ENCODE results near the gene MICAL2.

DNA sequence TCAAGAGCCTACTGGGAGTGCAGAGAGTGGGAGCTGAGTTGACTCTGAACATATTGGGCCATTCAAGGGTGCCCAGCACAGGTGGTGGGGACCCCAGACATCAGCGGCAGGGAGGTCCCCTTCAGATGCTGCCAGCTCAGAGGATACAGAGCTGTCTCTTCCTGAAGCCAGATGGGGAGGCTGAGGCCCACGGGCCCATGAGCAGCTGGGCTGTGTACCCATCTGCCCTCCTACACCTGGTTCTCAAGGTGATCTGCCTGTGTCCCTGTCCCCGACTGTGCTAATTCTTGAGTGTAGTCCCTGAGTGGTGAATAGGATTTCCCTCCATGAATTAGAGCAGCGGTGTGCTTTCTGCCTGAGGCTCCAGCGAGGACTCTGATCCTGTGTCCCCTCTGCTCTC is 76.3 kb downstream of the MICAL2 start:
- TF ChIP-seq, protein P1, sequence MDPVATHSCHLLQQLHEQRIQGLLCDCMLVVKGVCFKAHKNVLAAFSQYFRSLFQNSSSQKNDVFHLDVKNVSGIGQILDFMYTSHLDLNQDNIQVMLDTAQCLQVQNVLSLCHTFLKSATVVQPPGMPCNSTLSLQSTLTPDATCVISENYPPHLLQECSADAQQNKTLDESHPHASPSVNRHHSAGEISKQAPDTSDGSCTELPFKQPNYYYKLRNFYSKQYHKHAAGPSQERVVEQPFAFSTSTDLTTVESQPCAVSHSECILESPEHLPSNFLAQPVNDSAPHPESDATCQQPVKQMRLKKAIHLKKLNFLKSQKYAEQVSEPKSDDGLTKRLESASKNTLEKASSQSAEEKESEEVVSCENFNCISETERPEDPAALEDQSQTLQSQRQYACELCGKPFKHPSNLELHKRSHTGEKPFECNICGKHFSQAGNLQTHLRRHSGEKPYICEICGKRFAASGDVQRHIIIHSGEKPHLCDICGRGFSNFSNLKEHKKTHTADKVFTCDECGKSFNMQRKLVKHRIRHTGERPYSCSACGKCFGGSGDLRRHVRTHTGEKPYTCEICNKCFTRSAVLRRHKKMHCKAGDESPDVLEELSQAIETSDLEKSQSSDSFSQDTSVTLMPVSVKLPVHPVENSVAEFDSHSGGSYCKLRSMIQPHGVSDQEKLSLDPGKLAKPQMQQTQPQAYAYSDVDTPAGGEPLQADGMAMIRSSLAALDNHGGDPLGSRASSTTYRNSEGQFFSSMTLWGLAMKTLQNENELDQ (tag by site-specific recombination; IDR thresholded peaks at IDR 0.05; ENCODE audit: low read depth) = no peak
- no peak for TF ChIP-seq ZNF114 (tag by site-specific recombination; IDR thresholded peaks at IDR 0.05)
- no peak for TF ChIP-seq ZNF274 (IDR thresholded peaks at IDR 0.05; ENCODE audit: low read length)
- TF ChIP-seq ZNF274 (tag by site-specific recombination; IDR thresholded peaks at IDR 0.05; ENCODE audit: borderline replicate concordance) = no peak
- TF ChIP-seq ZNF624 (tag by site-specific recombination; IDR thresholded peaks at IDR 0.05) = no peak
- no peak for TF ChIP-seq ZNF792 (tag by site-specific recombination; IDR thresholded peaks at IDR 0.05)
- no peak for TF ChIP-seq CTCF (tag by site-specific recombination; IDR thresholded peaks at IDR 0.05)
- no peak for TF ChIP-seq ZNF23 (tag by site-specific recombination; IDR thresholded peaks at IDR 0.05; ENCODE audit: borderline replicate concordance)
- TF ChIP-seq, protein P2, sequence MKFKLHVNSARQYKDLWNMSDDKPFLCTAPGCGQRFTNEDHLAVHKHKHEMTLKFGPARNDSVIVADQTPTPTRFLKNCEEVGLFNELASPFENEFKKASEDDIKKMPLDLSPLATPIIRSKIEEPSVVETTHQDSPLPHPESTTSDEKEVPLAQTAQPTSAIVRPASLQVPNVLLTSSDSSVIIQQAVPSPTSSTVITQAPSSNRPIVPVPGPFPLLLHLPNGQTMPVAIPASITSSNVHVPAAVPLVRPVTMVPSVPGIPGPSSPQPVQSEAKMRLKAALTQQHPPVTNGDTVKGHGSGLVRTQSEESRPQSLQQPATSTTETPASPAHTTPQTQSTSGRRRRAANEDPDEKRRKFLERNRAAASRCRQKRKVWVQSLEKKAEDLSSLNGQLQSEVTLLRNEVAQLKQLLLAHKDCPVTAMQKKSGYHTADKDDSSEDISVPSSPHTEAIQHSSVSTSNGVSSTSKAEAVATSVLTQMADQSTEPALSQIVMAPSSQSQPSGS (tag by site-specific recombination; IDR thresholded peaks at IDR 0.05; ENCODE audit: low read depth) = no peak
- no peak for TF ChIP-seq ZNF670 (tag by site-specific recombination; IDR thresholded peaks at IDR 0.05; ENCODE audit: low read depth)
- TF ChIP-seq ZNF571 (tag by site-specific recombination; IDR thresholded peaks at IDR 0.05) = no peak
- no peak for TF ChIP-seq ZNF544 (tag by site-specific recombination; IDR thresholded peaks at IDR 0.05)
- TF ChIP-seq, protein P3, sequence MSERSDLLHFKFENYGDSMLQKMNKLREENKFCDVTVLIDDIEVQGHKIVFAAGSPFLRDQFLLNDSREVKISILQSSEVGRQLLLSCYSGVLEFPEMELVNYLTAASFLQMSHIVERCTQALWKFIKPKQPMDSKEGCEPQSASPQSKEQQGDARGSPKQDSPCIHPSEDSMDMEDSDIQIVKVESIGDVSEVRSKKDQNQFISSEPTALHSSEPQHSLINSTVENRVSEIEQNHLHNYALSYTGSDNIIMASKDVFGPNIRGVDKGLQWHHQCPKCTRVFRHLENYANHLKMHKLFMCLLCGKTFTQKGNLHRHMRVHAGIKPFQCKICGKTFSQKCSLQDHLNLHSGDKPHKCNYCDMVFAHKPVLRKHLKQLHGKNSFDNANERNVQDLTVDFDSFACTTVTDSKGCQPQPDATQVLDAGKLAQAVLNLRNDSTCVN (tag by site-specific recombination; optimal IDR thresholded peaks at IDR 0.05) = no peak

All from HEK293 (cell line).